Neuron (in vitro differentiated cells): ENCODE measurements around the gene PXDN.

Experiments
- H2AFZ ChIP-seq: one replicate; pipeline ENCODE4 v1.6.1; 2013; ENCODE audit warnings: low read depth, mild to moderate bottlenecking, inconsistent platforms, low read length, moderate library complexity
- H3K27me3 ChIP-seq: one replicate; pipeline ENCODE4 v1.6.1; 2013; ENCODE audit warnings: low read length; ENCODE audit not compliant: insufficient read depth
- H3K36me3 ChIP-seq: one replicate; pipeline ENCODE4 v1.6.1; 2013; ENCODE audit warnings: low read length; ENCODE audit not compliant: insufficient read depth
- H3K4me1 ChIP-seq: one replicate; pipeline ENCODE4 v1.6.1; 2013; ENCODE audit warnings: low read length; ENCODE audit not compliant: insufficient read depth
- H3K4me3 ChIP-seq: 2 replicates; pipeline ENCODE4 v1.5.1; 2013; ENCODE audit warnings: mild to moderate bottlenecking, low read length, moderate library complexity
- H3K9me3 ChIP-seq: one replicate; pipeline ENCODE4 v1.6.1; 2013; ENCODE audit warnings: low read length

PXDN gene

GRCh38 chr2:1664076-1664605 is 80.2 kb downstream of the PXDN start:
- Histone ChIP-seq H3K4me1 (peaks cover 3% of the 10 kb centered on the region), H3K4me3 (no peak overlapping the region), H3K36me3 (no peaks in the 10 kb centered on the region), H2AFZ (no peak overlapping the region), H3K9me3 (no peaks in the 10 kb centered on the region), H3K27me3 (no peaks in the 10 kb centered on the region)

- Histone ChIP-seq H3K27me3 (no peaks in the 10 kb centered on the region), H3K36me3 (no peaks in the 10 kb centered on the region), H3K4me1 (peaks cover 3% of the 10 kb centered on the region), H3K9me3 (no peaks in the 10 kb centered on the region), H3K4me3 (no peak overlapping the region), H2AFZ (no peak overlapping the region)
These were observed 80.7 kb downstream of the PXDN start for GRCh38 chr2:1663621-1664020.

DNA sequence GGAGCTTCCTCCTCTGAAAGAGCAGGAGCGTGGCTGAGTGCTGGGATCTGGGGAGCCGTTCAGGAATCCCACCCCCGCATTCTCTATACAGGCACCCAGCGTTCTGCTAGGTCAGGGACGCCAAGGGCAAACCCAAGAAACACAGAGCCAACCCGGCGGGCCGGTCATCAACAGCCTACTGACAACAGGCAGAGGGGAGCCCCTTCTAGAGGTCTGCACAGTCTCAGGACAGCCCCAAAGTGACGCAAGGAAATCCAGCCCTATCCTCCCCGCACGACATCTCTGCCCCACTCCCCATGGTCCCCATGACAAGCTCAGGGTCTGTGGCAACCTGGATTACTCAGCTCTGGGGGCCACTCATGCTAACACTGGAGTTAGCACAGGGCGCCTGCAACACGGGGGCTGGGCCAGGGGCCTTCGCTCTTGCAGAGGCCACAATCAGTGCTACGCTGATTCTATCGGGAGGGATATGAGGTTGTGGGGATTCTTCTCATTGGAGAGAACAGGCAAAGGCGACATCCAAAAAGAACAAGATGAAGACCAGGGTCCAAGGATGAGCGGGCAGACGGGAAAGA is 81.6 kb downstream of the PXDN start:
- Histone ChIP-seq H3K36me3 (no peaks in the 10 kb centered on the region), H3K4me1 (peaks cover 3% of the 10 kb centered on the region), H3K4me3 (no peak overlapping the region), H3K9me3 (no peaks in the 10 kb centered on the region), H3K27me3 (no peaks in the 10 kb centered on the region), H2AFZ (no peak overlapping the region)

DNA sequence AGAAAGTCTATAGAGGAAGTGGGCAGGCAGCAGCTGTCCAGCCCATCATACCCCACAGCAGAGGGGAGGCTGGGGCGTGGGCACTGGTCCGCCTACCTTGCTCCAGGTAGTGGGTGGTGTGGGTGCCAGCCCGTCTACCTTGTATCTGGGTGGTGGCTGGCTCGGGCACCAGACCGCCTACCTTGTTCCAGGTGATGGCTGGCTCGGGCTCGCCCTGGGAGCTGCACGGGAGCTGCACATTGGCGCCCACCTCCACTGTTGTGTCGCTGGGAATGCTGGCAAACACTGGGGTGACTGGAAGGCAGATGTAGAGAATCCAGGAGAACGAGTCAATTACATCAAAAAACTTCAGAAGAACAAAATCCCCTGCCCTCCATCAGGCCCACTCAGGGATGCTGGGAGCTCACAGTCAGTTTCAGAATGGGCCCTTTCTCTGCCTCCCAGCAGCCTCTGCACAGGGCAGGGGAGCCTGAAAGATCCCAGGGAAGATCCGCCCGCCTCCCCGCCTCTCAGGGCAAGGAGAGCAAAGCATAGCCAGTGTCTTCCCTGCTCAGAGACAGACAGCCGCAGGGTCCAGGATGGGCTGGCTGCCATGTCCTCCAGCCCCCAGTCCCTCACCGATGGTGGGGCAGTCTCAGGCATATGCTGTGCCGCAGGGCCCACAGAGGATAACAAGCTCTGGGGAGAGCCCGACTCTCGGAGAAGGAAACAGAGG is 82.3 kb downstream of the PXDN start:
- Histone ChIP-seq H3K27me3 (no peaks in the 10 kb centered on the region), H3K4me1 (peaks cover 3% of the 10 kb centered on the region), H3K9me3 (no peaks in the 10 kb centered on the region), H3K36me3 (no peaks in the 10 kb centered on the region), H3K4me3 (no peak overlapping the region), H2AFZ (no peak overlapping the region)

DNA sequence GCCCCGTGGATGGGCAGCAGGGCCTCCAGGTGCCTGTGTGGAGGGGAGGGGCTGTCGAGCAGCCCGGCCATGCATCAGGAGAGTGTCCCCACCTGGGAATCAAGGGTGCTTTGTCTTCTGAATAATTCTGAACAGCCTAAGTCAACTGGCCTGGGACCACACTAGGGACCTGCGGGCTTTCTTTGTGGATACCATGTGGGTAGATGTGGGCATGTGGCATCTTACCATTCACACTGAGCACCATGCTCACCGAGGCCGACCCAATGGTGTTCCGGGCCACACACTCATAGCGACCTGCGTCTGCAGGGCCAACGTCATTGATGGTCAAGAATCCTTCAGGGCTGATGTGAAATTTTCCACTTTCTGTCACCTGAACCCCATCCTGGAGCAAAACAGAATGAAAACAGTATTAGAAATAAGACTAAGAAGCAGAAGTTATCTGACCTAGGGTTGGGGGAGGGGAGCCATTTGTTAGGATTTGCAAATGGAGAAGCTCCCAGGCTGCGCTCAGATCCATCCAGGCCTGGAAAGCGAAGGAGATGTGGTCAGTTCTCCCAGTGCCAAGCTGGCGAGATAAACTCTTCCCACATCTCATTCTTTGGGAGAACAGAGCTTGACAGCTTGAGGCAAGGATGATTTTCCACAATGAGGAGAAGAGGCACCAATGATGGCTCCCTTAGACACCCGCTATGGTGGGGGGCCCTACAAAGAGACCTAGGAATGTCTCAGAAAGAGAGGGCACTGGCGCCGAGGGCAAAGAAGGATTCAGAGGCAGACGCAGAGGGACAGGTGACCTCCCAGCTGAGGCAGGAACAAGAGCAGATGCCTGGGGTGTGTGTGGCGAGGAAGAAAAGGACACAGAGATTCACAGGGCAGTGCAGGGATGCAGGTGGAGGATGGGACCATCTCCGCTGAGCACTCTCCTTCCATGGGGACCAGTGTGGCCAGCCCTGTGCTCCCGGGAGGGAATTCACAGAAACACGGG is 83.4 kb downstream of the PXDN start:
- Histone ChIP-seq H2AFZ (no peak overlapping the region), H3K27me3 (no peaks in the 10 kb centered on the region), H3K9me3 (no peaks in the 10 kb centered on the region), H3K36me3 (no peaks in the 10 kb centered on the region), H3K4me1 (peaks cover 3% of the 10 kb centered on the region), H3K4me3 (no peak overlapping the region)

DNA sequence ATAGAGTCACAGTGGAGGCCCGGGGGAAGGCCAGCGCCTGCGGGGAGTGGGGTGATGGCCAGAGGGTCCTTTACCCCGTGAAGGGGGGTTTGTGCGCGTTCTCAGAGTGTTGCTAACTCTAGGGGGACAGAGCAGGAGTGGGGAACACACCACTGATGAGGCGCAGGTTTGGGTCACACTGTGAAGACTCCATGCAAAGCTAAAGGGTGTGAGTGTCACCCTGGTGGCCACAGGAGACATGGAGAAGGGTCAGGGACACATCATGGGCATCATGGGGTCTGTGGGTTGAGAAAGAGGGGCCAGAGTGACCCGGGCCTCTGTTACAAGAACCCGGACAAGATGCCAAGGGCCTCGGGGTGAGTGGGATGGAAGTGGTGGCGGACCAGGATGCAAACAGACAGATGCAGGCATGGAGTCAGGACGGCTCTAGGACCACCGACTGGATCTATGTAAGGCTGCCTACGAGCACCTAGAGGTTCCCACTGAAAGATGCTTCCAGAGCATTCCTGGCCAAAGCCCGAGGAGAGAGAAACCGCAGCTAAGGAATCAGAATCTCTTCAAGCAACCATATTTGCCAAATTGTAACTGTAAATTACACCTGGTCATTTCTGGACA is 84.3 kb downstream of the PXDN start:
- no peaks in the 10 kb centered on the region for H3K36me3 ChIP-seq
- peaks cover 3% of the 10 kb centered on the region for H3K4me1 ChIP-seq
- no peaks in the 10 kb centered on the region for H3K27me3 ChIP-seq
- no peak overlapping the region for H2AFZ ChIP-seq
- no peak overlapping the region for H3K4me3 ChIP-seq
- no peaks in the 10 kb centered on the region for H3K9me3 ChIP-seq

- no peaks in the 10 kb centered on the region for H3K4me1 ChIP-seq
- no peak overlapping the region for H3K4me3 ChIP-seq
- H2AFZ ChIP-seq, result no peak overlapping the region
- no peaks in the 10 kb centered on the region for H3K36me3 ChIP-seq
- H3K9me3 ChIP-seq, result no peaks in the 10 kb centered on the region
- H3K27me3 ChIP-seq, result no peaks in the 10 kb centered on the region
These were observed 85.7 kb downstream of the PXDN start for GRCh38 chr2:1658394-1659151.

GRCh38 chr2:1656961-1657841 is 87.1 kb downstream of the PXDN start:
- no peak overlapping the region for H3K4me3 ChIP-seq
- H3K27me3 ChIP-seq, result no peaks in the 10 kb centered on the region
- H3K4me1 ChIP-seq, result no peaks in the 10 kb centered on the region
- no peaks in the 10 kb centered on the region for H3K36me3 ChIP-seq
- H2AFZ ChIP-seq, result no peak overlapping the region
- no peaks in the 10 kb centered on the region for H3K9me3 ChIP-seq

GRCh38 chr2:1656326-1656960 is 87.9 kb downstream of the PXDN start:
- H3K27me3 ChIP-seq, result no peaks in the 10 kb centered on the region
- H3K9me3 ChIP-seq, result no peaks in the 10 kb centered on the region
- H3K36me3 ChIP-seq, result no peaks in the 10 kb centered on the region
- H3K4me3 ChIP-seq, result no peak overlapping the region
- H2AFZ ChIP-seq, result no peak overlapping the region
- no peaks in the 10 kb centered on the region for H3K4me1 ChIP-seq

- Histone ChIP-seq H3K4me1 (no peaks in the 10 kb centered on the region), H3K9me3 (peaks cover 1% of the 10 kb centered on the region), H3K36me3 (no peaks in the 10 kb centered on the region), H3K4me3 (no peak overlapping the region), H3K27me3 (no peaks in the 10 kb centered on the region), H2AFZ (no peak overlapping the region)
These were observed 88.9 kb downstream of the PXDN start for GRCh38 chr2:1655461-1655860.

GRCh38 chr2:1654696-1655374 is 89.5 kb downstream of the PXDN start:
- Histone ChIP-seq H3K4me1 (no peaks in the 10 kb centered on the region), H3K9me3 (peaks cover 3% of the 10 kb centered on the region), H3K27me3 (no peaks in the 10 kb centered on the region), H3K4me3 (no peak overlapping the region), H3K36me3 (no peaks in the 10 kb centered on the region), H2AFZ (no peak overlapping the region)
